ENCODE data around the gene IL17REL. TPM values are rescaled to one million over a fixed set of nuclear protein-coding genes. Genes with fewer than 3 reads are reported as not detected.
A peak's percentile ranks its signal among the peaks of the same experiment; 100 is the strongest.
"Not testable (repeated sequence)": the region's sequence is repeated elsewhere in the genome, so short reads cannot be mapped to it uniquely, and the experiment has no call there.

Gene IL17REL
- total RNA-seq, 4 donors from 2014 or later, result not detected

DNA sequence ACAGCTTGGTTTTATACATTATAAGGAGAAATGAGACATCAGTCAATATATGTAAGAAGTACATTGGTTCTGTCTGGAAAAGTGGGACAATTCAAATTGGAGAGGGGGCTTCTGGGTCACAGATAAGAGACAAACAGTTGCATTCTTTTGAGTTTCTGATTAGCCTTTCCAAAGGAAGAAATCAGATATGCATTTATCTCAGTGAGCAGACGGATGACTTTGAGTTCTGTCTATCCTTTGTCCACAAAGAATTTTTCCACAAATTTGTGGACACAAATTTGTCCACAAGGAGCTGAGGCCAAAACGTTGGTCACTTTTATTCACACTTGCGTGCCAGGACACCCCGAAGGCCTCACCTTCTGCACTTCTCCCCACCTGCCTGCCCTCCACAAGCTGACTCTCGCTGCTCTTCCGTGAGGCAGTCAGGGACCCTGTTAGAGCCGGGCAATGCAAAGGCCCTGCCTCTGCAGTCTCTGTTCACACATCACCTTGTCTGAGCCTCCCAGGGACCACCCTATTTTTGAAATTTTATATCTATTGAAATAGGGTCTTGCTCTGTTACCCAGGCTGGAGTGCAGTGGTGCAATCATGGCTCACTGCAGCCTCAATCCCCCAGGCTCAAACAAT, 20.5 kb downstream of the IL17REL start:
- in situ Hi-C loops (cut with MboI; ENCODE audit: low sequenced_read_pairs in 4 of 4), result loop anchor here in 1 of 4 donors (5.0 kb wide), 1 partner anchor 60 kb away; no protein-coding TSS in a partner anchor
- TF ChIP-seq, protein P1, sequence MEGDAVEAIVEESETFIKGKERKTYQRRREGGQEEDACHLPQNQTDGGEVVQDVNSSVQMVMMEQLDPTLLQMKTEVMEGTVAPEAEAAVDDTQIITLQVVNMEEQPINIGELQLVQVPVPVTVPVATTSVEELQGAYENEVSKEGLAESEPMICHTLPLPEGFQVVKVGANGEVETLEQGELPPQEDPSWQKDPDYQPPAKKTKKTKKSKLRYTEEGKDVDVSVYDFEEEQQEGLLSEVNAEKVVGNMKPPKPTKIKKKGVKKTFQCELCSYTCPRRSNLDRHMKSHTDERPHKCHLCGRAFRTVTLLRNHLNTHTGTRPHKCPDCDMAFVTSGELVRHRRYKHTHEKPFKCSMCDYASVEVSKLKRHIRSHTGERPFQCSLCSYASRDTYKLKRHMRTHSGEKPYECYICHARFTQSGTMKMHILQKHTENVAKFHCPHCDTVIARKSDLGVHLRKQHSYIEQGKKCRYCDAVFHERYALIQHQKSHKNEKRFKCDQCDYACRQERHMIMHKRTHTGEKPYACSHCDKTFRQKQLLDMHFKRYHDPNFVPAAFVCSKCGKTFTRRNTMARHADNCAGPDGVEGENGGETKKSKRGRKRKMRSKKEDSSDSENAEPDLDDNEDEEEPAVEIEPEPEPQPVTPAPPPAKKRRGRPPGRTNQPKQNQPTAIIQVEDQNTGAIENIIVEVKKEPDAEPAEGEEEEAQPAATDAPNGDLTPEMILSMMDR (IDR thresholded peaks at IDR 0.05 in 4 of 5, conservative IDR thresholded peaks at IDR 0.05 in 1 of 5), result no peak
- no peak for TF ChIP-seq POLR2A (IDR thresholded peaks at IDR 0.05)
- no peak for ATAC-seq

DNA sequence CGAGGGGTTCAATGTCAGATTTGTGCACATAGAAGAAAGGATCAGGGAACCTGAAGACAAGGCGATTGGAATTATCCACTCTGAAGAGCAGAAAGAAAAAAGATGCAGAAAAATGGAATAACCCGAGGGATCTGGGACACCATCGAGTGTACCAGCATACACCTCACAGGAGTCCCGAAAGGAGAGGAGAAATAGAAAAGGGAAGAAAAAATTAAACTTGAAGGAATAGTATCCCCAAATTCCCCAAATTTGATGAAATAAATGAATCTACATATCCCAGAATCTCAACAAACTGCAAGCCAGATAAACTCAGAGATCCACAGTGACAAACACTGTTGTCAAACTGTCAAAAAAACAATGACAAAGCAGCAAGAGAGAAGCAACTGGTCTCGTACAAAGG, 21.4 kb downstream of the IL17REL start:
- no peaks in the 10 kb centered on the region for H3K9me3 ChIP-seq
- intact Hi-C loops (cut with DNase I; ENCODE audit: low total_unique reads), result loop anchor here (5.0 kb wide), 1 partner anchor 41 kb away; no protein-coding TSS in a partner anchor

More for the DNA sequence above, 20.5 kb downstream of the IL17REL start:
- intact Hi-C loops (cut with DNase I; ENCODE audit: low total_unique reads), result loop anchor here (5.0 kb wide), 1 partner anchor 40 kb away; no protein-coding TSS in a partner anchor
- no peaks in the 10 kb centered on the region for H3K36me3 ChIP-seq
- no peaks in the 10 kb centered on the region for H3K27me3 ChIP-seq
- no peak overlapping the region for H3K4me3 ChIP-seq
- H3K9me3 ChIP-seq, result no peaks in the 10 kb centered on the region
- DNase-seq, result peak in 1 of 2 donors; percentile 0
- H3K27ac ChIP-seq, result no peak overlapping the region
- peaks cover 0 to 4% of the 10 kb centered on the region in 2 donors for H3K4me1 ChIP-seq

DNA sequence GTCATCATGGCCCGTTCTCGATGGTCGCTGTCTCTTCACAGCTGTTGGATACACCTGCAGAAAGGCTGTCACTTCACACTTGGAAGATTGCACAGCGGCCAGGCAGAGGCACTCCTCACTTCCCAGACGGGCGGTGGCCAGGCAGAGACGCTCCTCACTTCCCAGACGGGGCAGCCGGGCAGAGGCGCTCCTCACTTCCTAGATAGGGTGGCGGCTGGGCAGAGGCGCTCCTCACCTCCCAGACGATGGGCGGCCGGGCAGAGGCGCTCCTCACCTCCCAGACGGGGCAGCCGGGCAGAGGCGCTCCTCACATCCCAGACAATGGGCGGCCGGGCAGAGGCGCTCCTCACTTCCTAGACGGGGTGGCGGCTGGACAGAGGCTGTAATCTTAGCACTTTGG, 22.7 kb downstream of the IL17REL start:
- not testable (repeated sequence) for DNase-seq, H3K9me3 ChIP-seq, ATAC-seq, H3K27me3 ChIP-seq, H3K4me1 ChIP-seq, H3K36me3 ChIP-seq, H3K4me3 ChIP-seq, H3K27ac ChIP-seq
- intact Hi-C loops (cut with DNase I; ENCODE audit: low total_unique reads), result loop anchor here (5.0 kb wide), 1 partner anchor 42 kb away; no protein-coding TSS in a partner anchor
- in situ Hi-C loops (cut with MboI; ENCODE audit: low sequenced_read_pairs in 4 of 4), result loop anchor here in 3 of 4 donors (5.0 to 10.0 kb wide), 2 partner anchors 55 to 58 kb away; no protein-coding TSS in a partner anchor

More for the DNA sequence above, 21.4 kb downstream of the IL17REL start:
- no peaks in the 10 kb centered on the region for H3K27me3 ChIP-seq
- peaks cover 0 to 4% of the 10 kb centered on the region in 2 donors for H3K4me1 ChIP-seq
- in situ Hi-C loops (cut with MboI; ENCODE audit: low sequenced_read_pairs in 4 of 4), result loop anchor here in 1 of 4 donors (5.0 kb wide), 1 partner anchor 59 kb away; no protein-coding TSS in a partner anchor
- H3K36me3 ChIP-seq, result no peaks in the 10 kb centered on the region
- ATAC-seq (no peak), DNase-seq (no peak)
- no peak overlapping the region for H3K4me3 ChIP-seq
- TF ChIP-seq, protein P1 (IDR thresholded peaks at IDR 0.05 in 4 of 5, conservative IDR thresholded peaks at IDR 0.05 in 1 of 5), result no peak
- no peak for TF ChIP-seq POLR2A (IDR thresholded peaks at IDR 0.05)
- no peak overlapping the region for H3K27ac ChIP-seq

DNA sequence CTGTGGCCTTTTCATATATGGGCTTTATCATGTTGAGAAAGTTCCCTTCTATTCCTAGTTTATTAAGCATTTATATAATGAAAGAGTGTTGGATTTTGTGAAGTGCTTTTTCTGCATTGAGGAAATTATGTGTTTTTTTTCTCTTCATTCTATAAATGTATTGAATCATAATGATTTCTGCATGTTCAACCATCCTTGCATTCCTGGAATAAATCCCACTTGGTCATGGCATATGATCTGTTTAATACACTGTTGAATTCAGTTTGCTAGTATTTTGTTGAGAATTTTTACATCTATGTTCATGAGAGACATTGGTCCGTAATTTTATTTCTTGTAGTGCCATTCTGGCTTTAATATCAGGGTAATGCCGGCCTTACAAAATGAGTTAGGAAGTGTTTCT, 26.2 kb downstream of the IL17REL start:
- no peak overlapping the region for H3K27ac ChIP-seq
- TF ChIP-seq, protein P1 (IDR thresholded peaks at IDR 0.05 in 4 of 5, conservative IDR thresholded peaks at IDR 0.05 in 1 of 5), result no peak
- TF ChIP-seq POLR2A (IDR thresholded peaks at IDR 0.05), result no peak
- DNase-seq (no peak), ATAC-seq (no peak)
- no peak overlapping the region for H3K4me3 ChIP-seq
- no peaks in the 10 kb centered on the region for H3K36me3 ChIP-seq
- in situ Hi-C loops (cut with MboI; ENCODE audit: low sequenced_read_pairs in 4 of 4), result loop anchor here in 2 of 4 donors (5.0 to 10.0 kb wide), 2 partner anchors 52 to 54 kb away; no protein-coding TSS in a partner anchor
- H3K27me3 ChIP-seq, result peaks cover 10 to 31% (median 26%) of the 10 kb centered on the region in 3 donors
- intact Hi-C loops (cut with DNase I; ENCODE audit: low total_unique reads), result no loop called here
- H3K4me1 ChIP-seq, result peaks cover 0 to 4% of the 10 kb centered on the region in 2 donors
- no peaks in the 10 kb centered on the region for H3K9me3 ChIP-seq
